H9 (cell line): ENCODE results near the gene DHRS7B. TPM values are rescaled to one million over a fixed set of nuclear protein-coding genes. Genes with fewer than 3 reads are reported as not detected.

Source experiments
- DNase-seq: peaks from one replicate; pipeline ENCODE4 v3.0.0-alpha.2; 2017
- H2AFZ ChIP-seq: one replicate; pipeline ENCODE4 v1.6.1; 2013; ENCODE audit warnings: mild to moderate bottlenecking, low read length, control low read depth, moderate library complexity
- H2AK5ac ChIP-seq: 2 replicates; pipeline ENCODE4 v1.6.1; 2013; ENCODE audit warnings: low read length, control low read depth, mixed read lengths; ENCODE audit not compliant: insufficient read length
- H2BK120ac ChIP-seq: one replicate; pipeline ENCODE4 v1.6.1; 2013; ENCODE audit warnings: low read depth, mild to moderate bottlenecking, low read length, control low read depth, inconsistent platforms; ENCODE audit not compliant: poor library complexity, severe bottlenecking
- H2BK12ac ChIP-seq: 2 replicates; pipeline ENCODE4 v1.6.1; 2013; ENCODE audit warnings: low read length, control low read depth, mixed read lengths, low read depth; ENCODE audit not compliant: insufficient read length
- H2BK15ac ChIP-seq: 2 replicates; pipeline ENCODE4 v1.6.1; 2013; ENCODE audit warnings: low read depth, low read length, control low read depth
- H2BK20ac ChIP-seq: one replicate; pipeline ENCODE4 v1.6.1; 2013; ENCODE audit warnings: low read depth, mild to moderate bottlenecking, low read length, control low read depth, inconsistent platforms; ENCODE audit not compliant: poor library complexity, severe bottlenecking
- H2BK5ac ChIP-seq: 2 replicates; pipeline ENCODE4 v1.6.1; 2013; ENCODE audit warnings: low read length, control low read depth, mixed read lengths; ENCODE audit not compliant: insufficient read length
- H3K14ac ChIP-seq: 2 replicates; pipeline ENCODE4 v1.6.1; 2013; ENCODE audit warnings: low read length, control low read depth; ENCODE audit not compliant: insufficient read depth
- H3K18ac ChIP-seq: 2 replicates; pipeline ENCODE4 v1.6.1; 2013; ENCODE audit warnings: low read depth, mild to moderate bottlenecking, mixed read lengths, low read length, control low read depth; ENCODE audit not compliant: insufficient read length
- H3K23ac ChIP-seq: 2 replicates; pipeline ENCODE4 v1.6.1; 2013; ENCODE audit warnings: low read length, control low read depth, mixed read lengths, low read depth; ENCODE audit not compliant: insufficient read length
- H3K23me2 ChIP-seq: 2 replicates; pipeline ENCODE4 v1.6.1; 2013; ENCODE audit warnings: low read depth, mild to moderate bottlenecking, mixed read lengths, low read length, control low read depth; ENCODE audit not compliant: insufficient read length, poor library complexity, severe bottlenecking
- H3K27ac ChIP-seq: 2 replicates; pipeline ENCODE4 v1.5.1; 2013; ENCODE audit warnings: low read length, control low read depth, mixed read lengths, low read depth; ENCODE audit not compliant: insufficient read length
- H3K27me3 ChIP-seq: 2 replicates; pipeline ENCODE4 v1.6.1; 2013; ENCODE audit warnings: low read length, control low read depth, inconsistent platforms; ENCODE audit not compliant: insufficient read depth
- H3K4ac ChIP-seq: 2 replicates; pipeline ENCODE4 v1.6.1; 2013; ENCODE audit warnings: low read depth, mild to moderate bottlenecking, control low read depth, inconsistent platforms, low read length, moderate library complexity
- H3K4me1 ChIP-seq: 2 replicates; pipeline ENCODE4 v1.6.1; 2013; ENCODE audit warnings: low read length, control low read depth, inconsistent platforms; ENCODE audit not compliant: insufficient read depth
- H3K4me2 ChIP-seq: 2 replicates; pipeline ENCODE4 v1.6.1; 2013; ENCODE audit warnings: low read length, control low read depth, mixed read lengths; ENCODE audit not compliant: insufficient read length, insufficient read depth
- H3K56ac ChIP-seq: 2 replicates; pipeline ENCODE4 v1.6.1; 2013; ENCODE audit warnings: low read depth, mild to moderate bottlenecking, mixed read lengths, low read length, control low read depth; ENCODE audit not compliant: insufficient read length
- H3K79me1 ChIP-seq: 2 replicates; pipeline ENCODE4 v1.6.1; 2013; ENCODE audit warnings: low read depth, mild to moderate bottlenecking, moderate library complexity, low read length, control low read depth, inconsistent platforms; ENCODE audit not compliant: insufficient read depth, poor library complexity, severe bottlenecking
- H3K79me2 ChIP-seq: 2 replicates; pipeline ENCODE4 v1.6.1; 2013; ENCODE audit warnings: low read length, control low read depth, inconsistent platforms; ENCODE audit not compliant: insufficient read depth
- H3K9ac ChIP-seq: 2 replicates; pipeline ENCODE4 v1.6.1; 2013; ENCODE audit warnings: low read length, control low read depth, mixed read lengths; ENCODE audit not compliant: insufficient read length; ENCODE audit errors: extremely low read depth
- H3K9me3 ChIP-seq: one replicate; pipeline ENCODE4 v1.6.1; 2013; ENCODE audit warnings: low read depth, low read length, inconsistent platforms; ENCODE audit not compliant: control insufficient read depth
- H3T11ph ChIP-seq: one replicate; pipeline ENCODE4 v1.6.1; 2013; ENCODE audit warnings: mild to moderate bottlenecking, low read length, control low read depth, inconsistent platforms
- H4K20me1 ChIP-seq: one replicate; pipeline ENCODE4 v1.6.1; 2013; ENCODE audit not compliant: control insufficient read depth, insufficient read length, insufficient read depth
- H4K5ac ChIP-seq: 2 replicates; pipeline ENCODE4 v1.6.1; 2013; ENCODE audit warnings: low read depth, mild to moderate bottlenecking, mixed read lengths, low read length, control low read depth; ENCODE audit not compliant: insufficient read length
- H4K8ac ChIP-seq: replicated peaks from 2 replicates; pipeline ENCODE4 v1.6.1; 2013; ENCODE audit warnings: low read length, control low read depth, mixed read lengths, low read depth; ENCODE audit not compliant: insufficient read length
- H4K91ac ChIP-seq: 2 replicates; pipeline ENCODE4 v1.6.1; 2013; ENCODE audit warnings: low read depth, mild to moderate bottlenecking, moderate library complexity, mixed read lengths, low read length, control low read depth; ENCODE audit not compliant: insufficient read length
- H3K27ac Mint-ChIP-seq, 3 experiments: 2 replicates in 2 of 3; 3 replicates in 1 of 3; pipeline ENCODE4 v1.8.0; 2020 to 2021; ENCODE audit warnings: mixed read lengths in 3 of 3, mild to moderate bottlenecking in 1 of 3, moderate library complexity in 1 of 3
- H3K27me3 Mint-ChIP-seq: 2 replicates; pipeline ENCODE4 v1.8.0; 2021; ENCODE audit warnings: low read depth, mild to moderate bottlenecking, moderate library complexity, mixed read lengths
- H3K36me3 Mint-ChIP-seq, 3 experiments: 2 replicates in 2 of 3; 3 replicates in 1 of 3; pipeline ENCODE4 v1.8.0; 2020 to 2021; ENCODE audit warnings: low read depth in 3 of 3, mixed read lengths in 3 of 3; ENCODE audit not compliant: insufficient read depth in 1 of 3
- H3K4me1 Mint-ChIP-seq, 2 experiments: 2 replicates each; pipeline ENCODE4 v1.8.0; 2020; ENCODE audit warnings: mixed read lengths in 2 of 2
- H3K4me3 Mint-ChIP-seq, 2 experiments: 2 replicates in 1 of 2; 3 replicates in 1 of 2; pipeline ENCODE4 v1.8.0; 2020 to 2021; ENCODE audit warnings: mild to moderate bottlenecking in 2 of 2, mixed read lengths in 2 of 2, moderate library complexity in 1 of 2
- H3K9me3 Mint-ChIP-seq, 2 experiments: 2 replicates in 1 of 2; 3 replicates in 1 of 2; pipeline ENCODE4 v1.8.0; 2020; ENCODE audit warnings: mild to moderate bottlenecking in 2 of 2, mixed read lengths in 2 of 2, moderate library complexity in 1 of 2
- CTCF ChIP-seq: fragments of 200-600 bp; sonication (generic); conservative IDR thresholded peaks from 3 replicates; pipeline ENCODE4 v1.8.0; 2021; ENCODE audit warnings: antibody characterized with exemption, mild to moderate bottlenecking
- WGBS: extraction: QIAGEN DNeasy Blood & Tissue Kit; methylation state at CpG from one replicate; pipeline ENCODE4 v1.1.7; 2013; ENCODE audit warnings: missing lambda C conversion rate, low lambda C conversion rate, mixed read lengths; ENCODE audit not compliant: insufficient read length; ENCODE audit errors: extremely low coverage; 5-methylcytosine and 5-hydroxymethylcytosine counted together
- total RNA-seq: library from RNA; stranded (reverse); gene quantifications from 2 replicates; pipeline ENCODE4 v1.2.1, GENCODE V29; 2021

Gene DHRS7B
- total RNA-seq, 1 experiment from 2014 or later, result 20.3 TPM

- no peak overlapping the region for H3K56ac ChIP-seq
- H3K4me1 ChIP-seq, result no peaks in the 10 kb centered on the region
- H3T11ph ChIP-seq, result no peak overlapping the region
- H4K5ac ChIP-seq, result no peak overlapping the region
- H2BK120ac ChIP-seq, result no peak overlapping the region
- H2BK15ac ChIP-seq, result no peak overlapping the region
- no peaks in the 10 kb centered on the region for H3K23me2 ChIP-seq
- no peaks in the 10 kb centered on the region for H3K27me3 Mint-ChIP-seq
- H3K18ac ChIP-seq, result no peak overlapping the region
- H3K9ac ChIP-seq, result no peak overlapping the region
- H3K27me3 ChIP-seq, result no peaks in the 10 kb centered on the region
- H3K9me3 ChIP-seq, result peaks cover 8% of the 10 kb centered on the region
- no peaks in the 10 kb centered on the region for H3K4me1 Mint-ChIP-seq
- H2BK20ac ChIP-seq, result no peak overlapping the region
- no peak overlapping the region for H3K14ac ChIP-seq
- no peak overlapping the region for H4K8ac ChIP-seq
- H4K91ac ChIP-seq, result no peak overlapping the region
- no peaks in the 10 kb centered on the region for H3K79me1 ChIP-seq
- no peak overlapping the region for H2BK12ac ChIP-seq
- no peaks in the 10 kb centered on the region for H4K20me1 ChIP-seq
- H3K27ac Mint-ChIP-seq, result no peak overlapping the region
- TF ChIP-seq CTCF, result no peak
- no peak overlapping the region for H3K27ac ChIP-seq
- no peak overlapping the region for H3K4me2 ChIP-seq
- H3K23ac ChIP-seq, result no peak overlapping the region
- H2AK5ac ChIP-seq, result no peak overlapping the region
- H3K9me3 Mint-ChIP-seq, result peaks cover 56 to 62% of the 10 kb centered on the region in 2 experiments
- H3K79me2 ChIP-seq, result no peaks in the 10 kb centered on the region
- H2BK5ac ChIP-seq, result no peak overlapping the region
- WGBS, result no CpG with 5 or more reads among the region's 1 CpG
- DNase-seq, result no peak
- H2AFZ ChIP-seq, result no peak overlapping the region
- peaks cover 18 to 54% (median 31%) of the 10 kb centered on the region in 3 experiments for H3K36me3 Mint-ChIP-seq
- no peak overlapping the region for H3K4me3 Mint-ChIP-seq
- no peak overlapping the region for H3K4ac ChIP-seq
Measured at GRCh38 chr17:21152731-21153130, 26.0 kb downstream of the DHRS7B start.
